Stomach (tissue), 9 donors: ENCODE results near the gene ASPRV1. TPM values are rescaled to one million over a fixed set of nuclear protein-coding genes. Genes with fewer than 3 reads are reported as not detected.

ENCODE experiments used
- DNase-seq, 2 donors: peaks; one replicate each; pipeline versions ENCODE4 v3.0.0 to v3.0.0-alpha.2; 2013 to 2019
- H3K27ac ChIP-seq, 5 donors: fragments of 200-600 bp in 4 of 5; sonication (generic) in 4 of 5; one replicate each; pipeline ENCODE4 v1.5.1; 2013 to 2019; ENCODE audit warnings: mild to moderate bottlenecking in 1 of 5, moderate library complexity in 1 of 5
- H3K27me3 ChIP-seq, 3 donors: fragments of 200-600 bp; sonication (generic); one replicate each; pipeline ENCODE4 v1.5.1; 2017 to 2019; ENCODE audit warnings: mixed run types in 1 of 3
- H3K36me3 ChIP-seq, 4 donors: fragments of 200-600 bp; sonication (generic); 1 replicate in 3 of 4; 2 replicates in 1 of 4; pipeline ENCODE4 v1.5.1; 2016 to 2019
- H3K4me1 ChIP-seq, 4 donors: fragments of 200-600 bp; sonication (generic); one replicate each; pipeline ENCODE4 v1.5.1; 2016 to 2019
- H3K4me3 ChIP-seq, 4 donors: fragments of 200-600 bp; sonication (generic) in 3 of 4; one replicate each; pipeline ENCODE4 v1.5.1; 2016 to 2019; ENCODE audit warnings: mild to moderate bottlenecking in 1 of 4
- H3K9me3 ChIP-seq, 4 donors: fragments of 200-600 bp; sonication (generic); one replicate each; pipeline ENCODE4 v1.5.1; 2016 to 2019
- CTCF ChIP-seq, 7 experiments: fragments of 450-650 bp in 4 of 7; fragments of 200-600 bp in 3 of 7; sonication (generic) in 3 of 7; IDR thresholded peaks; one replicate each; pipeline ENCODE4 v1.5.1; 2016 to 2019; ENCODE audit warnings: antibody characterized with exemption in 7 of 7, control low read depth in 2 of 7, mild to moderate bottlenecking in 1 of 7
- EP300 ChIP-seq: sonication (generic); formaldehyde crosslinking; IDR thresholded peaks from one replicate; pipeline ENCODE4 v1.6.1; 2017; ENCODE audit warnings: antibody characterized with exemption
- POLR2A ChIP-seq, 4 donors: fragments of 450-650 bp; IDR thresholded peaks; one replicate each; pipeline ENCODE4 v1.6.1; 2016; ENCODE audit warnings: antibody characterized with exemption in 4 of 4, control low read depth in 2 of 4, mild to moderate bottlenecking in 1 of 4, moderate library complexity in 1 of 4
- POLR2AphosphoS5 ChIP-seq, 3 donors: sonication (generic); formaldehyde crosslinking; IDR thresholded peaks; one replicate each; pipeline ENCODE4 v1.6.1; 2016; ENCODE audit warnings: antibody characterized with exemption in 3 of 3
- WGBS, 5 donors: extraction: QIAGEN DNeasy Blood & Tissue Kit in 3 of 5; methylation state at CpG; one replicate each; pipeline versions ENCODE4 v1.1.5 to v1.1.7; 2013 to 2018; 5-methylcytosine and 5-hydroxymethylcytosine counted together
- intact Hi-C: fragments of 100-400 bp; cut with DNase I; formaldehyde crosslinking; loops from one replicate; pipeline ENCODE4 v1.15.1; 2023; ENCODE audit warnings: low total_unique reads
- polyA plus RNA-seq, 3 donors: library from polyadenylated mRNA; stranded (reverse); fragments of 200-250 nt; gene quantifications; one replicate each; pipeline ENCODE4 v1.2.3, GENCODE V29; 2013
- total RNA-seq, 5 donors: library from RNA; depleted of rRNA; stranded (reverse); fragments of >200 nt; gene quantifications; one replicate each; pipeline versions ENCODE4 v1.1.0 to v1.2.3, GENCODE V29; 2014 to 2016
- donor health status: healthy with polysubstance abuse.
- donor health status: Bipolar disorder and iron deficiency.
- donor health status: healthy.

The ASPRV1 gene
- total and polyA plus RNA-seq, 8 donors, result 0.44 to 6.4 (median 1.5) TPM; not detected in 2

- intact Hi-C loops, result no loop called here
- H3K27ac ChIP-seq, result no peak overlapping the region
- 84 to 92% (median 89%) methylated on average over 10 to 11 of the region's 11 CpGs for WGBS, 5 donors
- TF ChIP-seq POLR2AphosphoS5 (IDR thresholded peaks at IDR 0.05) (no peak), EP300 (no peak), POLR2A (IDR thresholded peaks at IDR 0.05) (no peak), CTCF (IDR thresholded peaks at IDR 0.05) (no peak)
- H3K27me3 ChIP-seq, result no peaks in the 10 kb centered on the region
- DNase-seq, result no peak
- H3K4me1 ChIP-seq, result peaks cover 14 to 33% (median 18%) of the 10 kb centered on the region in 4 donors
- no peak overlapping the region for H3K4me3 ChIP-seq
- H3K36me3 ChIP-seq, result peaks cover 45 to 73% (median 70%) of the 10 kb centered on the region in 4 donors
- no peaks in the 10 kb centered on the region for H3K9me3 ChIP-seq
Observed at GRCh38 chr2:69936906-69937305, 24.5 kb downstream of the ASPRV1 start.

DNA sequence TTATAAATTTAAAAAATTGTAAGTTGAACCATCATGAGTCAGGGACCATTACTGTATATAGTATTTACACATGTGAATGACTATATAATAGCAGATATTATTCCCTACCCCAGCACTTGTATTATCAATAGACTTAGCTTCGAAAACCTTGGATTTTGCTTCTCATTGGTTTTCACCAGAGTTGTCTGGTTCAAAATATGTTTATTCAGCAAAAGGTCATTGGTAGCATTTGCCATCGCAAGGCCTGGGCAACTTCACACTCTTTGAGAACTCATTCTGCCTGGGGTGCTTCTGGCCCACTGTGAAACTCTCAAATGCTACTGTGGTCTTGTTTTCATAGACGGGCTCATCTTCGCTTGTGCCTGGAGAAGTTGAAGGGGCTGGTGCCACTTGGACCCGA is 26.4 kb downstream of the ASPRV1 start:
- intact Hi-C loops, result no loop called here

DNA sequence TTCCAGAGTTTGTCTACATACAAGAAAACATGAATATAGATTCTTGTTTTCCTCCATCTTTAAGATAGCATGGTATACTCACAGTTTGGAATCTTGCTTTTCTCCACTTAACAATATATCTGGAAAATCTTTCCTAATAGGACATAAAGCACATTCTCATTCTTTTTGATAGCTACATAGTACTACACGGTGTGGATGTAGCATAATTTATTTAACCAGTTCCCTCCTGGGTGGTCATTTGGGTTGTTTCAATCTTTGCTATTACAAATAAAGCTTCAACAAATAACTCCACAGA is 26.9 kb downstream of the ASPRV1 start:
- Histone ChIP-seq H3K27ac (peak overlapping the region in 4 of 5 donors; percentile 10 to 69 (median 46)), H3K4me1 (peaks cover 17 to 56% (median 23%) of the 10 kb centered on the region in 4 donors), H3K4me3 (no peak overlapping the region), H3K36me3 (peaks cover 41 to 58% (median 52%) of the 10 kb centered on the region in 4 donors), H3K27me3 (no peaks in the 10 kb centered on the region), H3K9me3 (no peaks in the 10 kb centered on the region)
- no peak for DNase-seq
- WGBS, 5 donors, result 37 to 80% (median 52%) methylated on average over 1 of the region's 1 CpG
- TF ChIP-seq EP300 (no peak), CTCF (IDR thresholded peaks at IDR 0.05) (no peak), POLR2A (IDR thresholded peaks at IDR 0.05) (no peak), POLR2AphosphoS5 (IDR thresholded peaks at IDR 0.05) (no peak)
- intact Hi-C loops, result no loop called here

More for the DNA sequence above, 26.4 kb downstream of the ASPRV1 start:
- no peak for DNase-seq
- no peaks in the 10 kb centered on the region for H3K9me3 ChIP-seq
- H3K4me1 ChIP-seq, result peaks cover 15 to 52% (median 20%) of the 10 kb centered on the region in 4 donors
- no peak overlapping the region for H3K4me3 ChIP-seq
- peak overlapping the region in 1 of 5 donors; percentile 60 for H3K27ac ChIP-seq
- H3K36me3 ChIP-seq, result peaks cover 44 to 62% (median 56%) of the 10 kb centered on the region in 4 donors
- WGBS, 5 donors, result 91 to 97% (median 97%) methylated on average over 5 of the region's 5 CpGs
- TF ChIP-seq POLR2A (IDR thresholded peaks at IDR 0.05), result no peak
- TF ChIP-seq CTCF (IDR thresholded peaks at IDR 0.05), result no peak
- no peak for TF ChIP-seq POLR2AphosphoS5 (IDR thresholded peaks at IDR 0.05)
- TF ChIP-seq EP300, result no peak
- H3K27me3 ChIP-seq, result no peaks in the 10 kb centered on the region

DNA sequence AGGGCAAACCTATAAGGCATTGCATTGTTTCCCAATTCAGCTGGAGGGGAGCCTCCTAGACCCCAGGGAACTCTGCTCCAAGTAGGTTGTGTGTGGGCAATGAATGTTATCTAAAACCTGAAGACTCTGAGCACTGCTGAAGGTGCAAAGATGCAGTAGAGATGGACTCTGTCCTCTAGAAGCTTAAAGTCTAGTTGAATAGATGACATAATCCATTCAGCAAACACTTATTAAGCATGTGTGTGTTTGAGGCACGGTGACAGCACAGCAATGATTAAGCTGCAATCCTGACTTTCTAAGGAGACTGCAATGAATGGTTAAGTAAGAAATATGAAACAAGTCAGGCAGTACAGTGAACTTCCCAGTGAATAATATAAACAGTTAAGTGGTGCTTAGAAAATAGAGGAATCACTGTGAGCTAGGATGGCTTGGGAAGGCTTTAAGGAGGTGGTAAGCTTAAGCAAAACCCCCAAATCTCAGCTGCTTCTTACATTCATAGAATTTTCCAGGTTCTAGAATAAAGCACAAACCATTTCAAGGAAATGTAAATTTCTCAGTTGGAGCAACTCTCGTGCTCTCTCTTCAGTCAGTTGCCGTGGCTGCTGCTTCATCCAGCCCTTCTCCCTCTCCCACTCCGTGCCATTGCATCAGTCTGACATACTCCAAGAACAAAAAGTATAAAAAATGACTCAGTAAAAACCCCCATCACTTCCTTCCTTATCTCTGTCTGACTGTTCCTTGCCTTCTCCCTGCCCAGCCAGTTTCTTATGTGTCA is 27.4 kb downstream of the ASPRV1 start:
- Histone ChIP-seq H3K27me3 (no peaks in the 10 kb centered on the region), H3K9me3 (no peaks in the 10 kb centered on the region), H3K36me3 (peaks cover 38 to 56% (median 50%) of the 10 kb centered on the region in 4 donors), H3K4me1 (peaks cover 18 to 62% (median 29%) of the 10 kb centered on the region in 4 donors), H3K27ac (peak overlapping the region; percentile 10 to 69 (median 50)), H3K4me3 (no peak overlapping the region)
- WGBS, 5 donors, result 36 to 52% (median 44%) methylated on average over 4 of the region's 4 CpGs
- DNase-seq, result peak in 1 of 2 donors; percentile 52
- intact Hi-C loops, result no loop called here
- TF ChIP-seq EP300 (no peak), POLR2A (IDR thresholded peaks at IDR 0.05) (no peak), POLR2AphosphoS5 (IDR thresholded peaks at IDR 0.05) (no peak), CTCF (IDR thresholded peaks at IDR 0.05) (no peak)
